GM19193 (cell line): ENCODE results near the gene OR51B4.

Experiments used
- POLR2A ChIP-seq: IDR thresholded peaks from 4 replicates; pipeline ENCODE4 v1.6.1; 2011; ENCODE audit not compliant: insufficient read depth, insufficient read length; ENCODE audit errors: extremely low read depth

OR51B4 gene

DNA sequence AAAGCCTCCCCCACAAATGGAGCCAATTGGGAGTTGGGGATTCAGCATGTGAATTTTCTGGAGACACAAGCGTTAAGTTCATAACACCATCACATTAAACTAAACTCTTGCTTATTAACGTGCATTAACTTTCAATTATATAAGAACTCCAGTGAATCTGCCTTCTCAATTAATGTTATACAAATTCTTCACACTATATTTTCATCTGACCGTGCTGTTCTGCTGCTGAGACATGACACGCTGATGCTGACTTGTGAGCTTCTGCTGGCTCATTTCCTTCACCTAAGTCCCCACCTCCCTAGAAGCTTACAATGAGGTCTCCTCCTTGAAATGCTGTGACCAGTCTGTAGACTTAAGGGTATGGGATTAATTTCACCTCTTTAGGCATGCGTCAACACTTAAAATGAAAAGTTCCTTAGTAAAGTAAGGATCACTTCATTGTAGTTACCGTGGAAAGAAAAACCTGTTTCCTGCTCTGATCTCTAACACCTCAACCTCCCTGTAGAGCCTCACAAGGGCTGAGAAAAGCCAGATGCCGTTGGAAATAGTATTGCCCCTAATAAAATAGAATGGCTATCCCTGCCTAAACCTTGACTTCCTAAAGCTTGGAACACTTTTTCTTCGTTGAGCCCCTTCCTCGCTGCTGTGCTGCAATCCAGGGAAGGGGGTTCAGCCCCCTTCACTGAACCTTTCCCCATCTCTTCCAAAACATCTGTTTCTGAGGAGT, 49.4 kb downstream of the OR51B4 start:
- TF ChIP-seq POLR2A = no peak

DNA sequence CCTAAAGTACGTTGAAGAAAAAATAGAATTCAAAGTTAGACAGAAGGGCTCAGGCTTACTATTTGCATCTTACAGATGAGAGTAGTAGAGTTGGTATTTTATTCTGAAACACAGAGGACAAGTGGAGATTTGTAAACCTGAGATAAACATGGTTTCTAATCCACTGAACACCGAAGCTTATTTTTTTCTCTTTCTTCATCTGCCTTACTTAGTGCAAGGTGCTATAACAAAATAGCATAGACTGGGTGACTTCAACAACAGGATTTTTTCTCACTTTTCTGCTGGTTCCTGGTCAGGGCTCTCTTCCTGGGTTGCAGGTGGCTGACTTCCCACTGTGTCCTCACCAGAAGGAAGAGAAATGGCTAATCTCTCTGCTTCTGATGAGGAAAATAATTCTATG, 50.0 kb downstream of the OR51B4 start:
- TF ChIP-seq POLR2A = no peak
